ENCODE measurements around the gene RSPO1.

The RSPO1 gene

DNA sequence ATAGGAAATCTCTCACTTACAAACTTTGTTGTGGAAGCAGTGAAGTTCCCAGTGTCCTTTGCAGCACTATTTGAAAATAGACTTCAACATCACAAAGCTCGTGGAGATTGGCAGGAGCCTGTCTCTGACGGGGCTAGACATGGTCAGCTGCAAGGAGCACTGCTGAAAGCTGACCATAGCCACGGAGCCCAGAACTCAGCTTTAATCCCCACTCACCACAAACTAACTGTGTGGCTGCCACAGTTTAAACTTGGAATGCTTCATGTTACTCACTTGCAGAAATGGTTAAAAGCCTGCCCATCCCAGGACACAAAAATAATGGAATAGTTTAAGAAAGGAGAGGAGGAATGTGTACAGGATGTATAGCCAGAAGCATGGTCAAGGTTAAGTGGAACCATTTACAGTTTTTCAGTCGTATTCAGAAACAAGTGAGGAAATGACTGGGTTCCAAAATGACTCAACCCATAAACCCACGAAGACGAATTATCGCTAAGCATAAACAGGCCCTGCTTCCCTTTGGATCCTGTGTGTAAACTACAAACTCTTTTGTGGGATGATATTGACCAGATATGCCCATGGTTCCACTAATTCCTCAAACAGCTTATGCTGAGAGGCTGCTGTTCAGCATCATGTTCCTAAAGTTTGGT, 59.7 kb downstream of the RSPO1 start:
- no peak overlapping the region for H3K4me3 ChIP-seq (ENCODE audit: low read depth, low read length)

DNA sequence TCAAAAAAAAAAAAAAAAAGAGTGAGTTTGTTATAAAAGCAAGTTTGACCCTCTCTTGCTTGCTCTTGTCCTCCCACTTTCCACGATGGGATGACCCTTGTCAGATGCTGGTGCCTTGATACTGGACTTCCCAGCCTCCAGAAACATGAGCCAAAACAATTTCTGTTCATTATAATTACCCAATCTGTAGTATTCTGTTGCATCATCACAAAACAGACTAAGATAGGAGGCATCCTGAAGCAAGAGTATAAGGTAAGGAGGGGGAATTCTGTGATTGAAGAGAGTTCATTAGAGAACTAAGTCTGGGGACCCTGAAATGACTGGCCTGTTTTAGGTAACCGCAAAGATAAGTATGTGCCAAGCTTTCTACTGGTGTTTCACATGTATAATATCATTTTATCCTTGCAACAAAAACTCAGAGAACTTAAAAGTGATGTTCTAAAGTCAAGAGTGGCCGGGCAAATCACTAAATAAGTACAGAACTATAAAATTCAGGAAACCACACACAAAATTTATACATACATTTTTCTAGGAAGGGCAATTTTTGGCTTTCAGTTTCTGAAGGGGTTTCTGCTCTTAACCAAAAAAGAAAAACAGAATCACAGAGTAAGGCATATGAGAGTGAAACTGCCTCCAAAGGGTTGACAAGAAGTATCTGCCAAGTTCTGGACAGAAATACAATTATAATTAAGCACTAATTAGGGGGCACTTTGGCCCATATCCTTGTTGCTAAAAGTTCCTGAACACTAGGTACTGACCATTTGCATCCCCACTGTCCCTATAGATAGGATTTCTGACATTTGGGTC, 64.0 kb downstream of the RSPO1 start:
- H3K4me3 ChIP-seq (ENCODE audit: low read depth, low read length) = no peak overlapping the region

DNA sequence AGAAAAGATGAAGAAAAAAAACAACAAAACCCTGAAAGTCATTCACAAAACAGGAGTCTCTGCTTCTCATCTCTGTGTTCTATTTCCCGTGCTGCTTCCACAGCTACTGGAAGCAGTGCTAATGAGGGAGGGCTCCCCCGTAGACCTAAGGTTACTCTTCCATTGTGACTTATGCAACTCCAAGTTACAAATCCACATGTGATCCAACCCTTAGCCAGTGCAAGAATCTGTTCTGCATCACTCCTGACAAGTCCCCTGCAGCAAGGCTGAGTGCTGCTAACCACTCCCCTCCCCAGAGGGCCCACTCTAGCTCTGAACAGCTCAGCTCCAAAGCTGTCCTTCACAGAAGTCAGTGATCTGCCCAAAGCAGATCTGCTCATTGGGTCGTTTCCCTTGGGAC, 67.7 kb downstream of the RSPO1 start:
- H3K4me3 ChIP-seq (ENCODE audit: low read depth, low read length) = no peak overlapping the region

DNA sequence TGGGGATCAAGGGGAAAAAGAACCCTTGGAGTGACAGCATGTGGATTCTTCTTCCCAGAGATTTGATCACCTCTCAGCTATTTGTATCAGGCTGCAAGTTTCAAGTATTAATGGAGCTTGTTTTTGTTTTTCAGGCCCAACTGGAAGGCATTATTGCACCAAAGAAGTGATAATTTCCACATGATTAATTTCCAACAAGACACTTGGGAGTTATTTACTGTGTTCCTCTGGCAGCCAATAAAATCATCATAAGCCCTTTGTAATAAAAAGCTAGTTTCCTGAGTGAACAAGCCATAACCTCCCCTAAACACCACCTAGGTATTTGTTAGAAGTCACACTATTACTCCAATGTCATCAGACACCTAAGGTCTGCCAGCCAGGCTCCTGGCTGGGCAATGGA, 69.8 kb downstream of the RSPO1 start:
- H3K4me3 ChIP-seq (ENCODE audit: low read depth, low read length) = no peak overlapping the region

GRCh38 chr1:37562984-37563383, 71.7 kb downstream of the RSPO1 start:
- no peak overlapping the region for H3K4me3 ChIP-seq (ENCODE audit: low read depth, low read length)

All from iPS-11a (cell line).